K562 (cell line): ENCODE results near the gene IRF6. TPM values are rescaled to one million over a fixed set of nuclear protein-coding genes. Genes with fewer than 3 reads are reported as not detected.

Experiments used
- BRCA1 ChIP-seq, 2 experiments: fragments of 450-650 bp in 1 of 2; sonication (generic) in 1 of 2; formaldehyde crosslinking in 1 of 2; IDR thresholded peaks; 2 replicates each; pipeline versions ENCODE4 v1.5.0 to v1.6.1; 2017 to 2020; ENCODE audit warnings: mild to moderate bottlenecking in 1 of 2, missing genetic modification reagents in 1 of 2
- BRD4 ChIP-seq: fragments of 200-600 bp; sonication (generic); IDR thresholded peaks from 2 replicates; pipeline ENCODE4 v1.6.1; 2017; ENCODE audit warnings: inconsistent platforms
- BRD9 ChIP-seq: fragments of 450-650 bp; IDR thresholded peaks from 2 replicates; pipeline ENCODE4 v1.6.1; 2018; ENCODE audit warnings: low read depth; ENCODE audit not compliant: partially characterized antibody
- CEBPB ChIP-seq: fragments of 450-650 bp; IDR thresholded peaks from 2 replicates; pipeline ENCODE4 v1.6.1; 2016; ENCODE audit warnings: missing genetic modification characterization, missing compliant biosample characterization
- FOXM1 ChIP-seq, 2 experiments: fragments of 450-650 bp in 1 of 2; sonication (generic) in 1 of 2; formaldehyde crosslinking in 1 of 2; IDR thresholded peaks; 2 replicates each; pipeline versions ENCODE4 v1.6.1 to v1.9.0; 2017 to 2022; ENCODE audit warnings: low read depth in 2 of 2, mild to moderate bottlenecking in 2 of 2, missing genetic modification reagents in 1 of 2, moderate library complexity in 1 of 2
- GABPB2 ChIP-seq: fragments of 250-450 bp; sonication (Bioruptor Pico); conservative IDR thresholded peaks from 2 replicates; pipeline ENCODE4 v1.5.1; 2021; ENCODE audit warnings: mild to moderate bottlenecking
- GTF2F1 ChIP-seq: IDR thresholded peaks from 2 replicates; pipeline ENCODE4 v1.6.1; 2011; ENCODE audit warnings: low read depth, low read length, improper control_type of control experiment
- LEF1 ChIP-seq: fragments of 450-650 bp; IDR thresholded peaks from 2 replicates; pipeline ENCODE4 v1.6.1; 2016; ENCODE audit warnings: mild to moderate bottlenecking
- MEF2D ChIP-seq: conservative IDR thresholded peaks from 2 replicates; pipeline ENCODE4 v1.6.1; 2016; ENCODE audit warnings: low read depth, missing genetic modification characterization, missing compliant biosample characterization
- NFIC ChIP-seq: fragments of 450-650 bp; IDR thresholded peaks from 2 replicates; pipeline ENCODE4 v1.6.1; 2017; ENCODE audit warnings: mild to moderate bottlenecking, inconsistent platforms
- SAFB ChIP-seq: fragments of 200-400 bp; formaldehyde crosslinking; IDR thresholded peaks from 2 replicates; pipeline ENCODE4 v1.6.1; 2017; ENCODE audit warnings: low read depth, low read length, borderline replicate concordance
- SMARCE1 ChIP-seq: fragments of 450-650 bp; IDR thresholded peaks from 2 replicates; pipeline ENCODE4 v1.7.1; 2016; ENCODE audit warnings: mild to moderate bottlenecking
- TCF3 ChIP-seq: sonication (generic); formaldehyde crosslinking; IDR thresholded peaks from 2 replicates; pipeline ENCODE4 v1.4.0; 2020; ENCODE audit warnings: mild to moderate bottlenecking, missing genetic modification reagents
- ZBED1 ChIP-seq: IDR thresholded peaks from 2 replicates; pipeline ENCODE4 v1.6.1; 2014
- ZBTB1 ChIP-seq: sonication (generic); formaldehyde crosslinking; IDR thresholded peaks from 2 replicates; pipeline ENCODE4 v1.8.1; 2023; ENCODE audit warnings: missing genetic modification reagents, low read depth, mild to moderate bottlenecking, borderline replicate concordance
- ZBTB7A ChIP-seq: IDR thresholded peaks from 2 replicates; pipeline ENCODE4 v1.6.1; 2011; ENCODE audit warnings: low read depth, mild to moderate bottlenecking, low read length, moderate library complexity, borderline replicate concordance; ENCODE audit not compliant: control insufficient read depth
- ZBTB8A ChIP-seq: fragments of 450-650 bp; IDR thresholded peaks from 2 replicates; pipeline ENCODE4 v1.6.1; 2018; ENCODE audit warnings: mild to moderate bottlenecking, moderate library complexity; ENCODE audit not compliant: partially characterized antibody
- ZKSCAN1 ChIP-seq: fragments of 150-350 bp; IDR thresholded peaks from 2 replicates; pipeline ENCODE4 v1.6.1; 2016; ENCODE audit warnings: low read depth, low read length
- ZNF124 ChIP-seq: sonication (generic); formaldehyde crosslinking; IDR thresholded peaks from 2 replicates; pipeline ENCODE4 v1.8.1; 2022; ENCODE audit warnings: missing genetic modification reagents
- ZNF134 ChIP-seq: fragments of 250-450 bp; sonication (Bioruptor Pico); conservative IDR thresholded peaks from 2 replicates; pipeline ENCODE4 v1.4.0; 2020
- ZNF217 ChIP-seq: sonication (generic); formaldehyde crosslinking; IDR thresholded peaks from 2 replicates; pipeline ENCODE4 v1.8.0; 2022; ENCODE audit warnings: mild to moderate bottlenecking, missing genetic modification reagents
- ZNF311 ChIP-seq: fragments of 250-450 bp; sonication (Bioruptor Pico); IDR thresholded peaks from 2 replicates; pipeline ENCODE4 v1.4.0; 2020; ENCODE audit warnings: mild to moderate bottlenecking, moderate library complexity
- ZNF444 ChIP-seq: fragments of 250-450 bp; sonication (Bioruptor Pico); IDR thresholded peaks from 2 replicates; pipeline ENCODE4 v1.4.0; 2020; ENCODE audit warnings: mild to moderate bottlenecking, moderate library complexity
- polyA plus RNA-seq, 8 experiments: library from polyadenylated mRNA; depleted of rRNA in 4 of 8; stranded (reverse) in 5 of 8; unstranded in 3 of 8; fragments of >200 nt; fragmentation: Nextera tagmentation in 2 of 8; fragmentation: Illumina TruSeq in 1 of 8; extraction: Ambion mirVana in 2 of 8; extraction: Trizol in 1 of 8; gene quantifications; 2 replicates each; pipeline versions ENCODE4 v1.2.1 to v1.2.3, GENCODE V29; 2011 to 2014; ENCODE audit warnings: inconsistent platforms in 1 of 8, missing spikeins in 1 of 8
- total RNA-seq, 7 experiments: library from RNA; depleted of rRNA in 6 of 7; stranded (reverse); fragments of >200 nt in 6 of 7; fragmentation: Illumina TruSeq in 2 of 7; extraction: Trizol in 2 of 7; gene quantifications; 2 replicates each; pipeline versions ENCODE4 v1.2.1 to v1.2.3, GENCODE V29; 2011 to 2021; ENCODE audit warnings: low replicate concordance in 1 of 7
- TF ChIP-seq, protein P1 (sequence below): fragments of 450-650 bp; IDR thresholded peaks from 2 replicates; pipeline ENCODE4 v1.6.1; 2018; ENCODE audit not compliant: partially characterized antibody
- TF ChIP-seq, protein P2 (sequence below): fragments of 250-450 bp; sonication (Bioruptor Pico); IDR thresholded peaks from 2 replicates; pipeline ENCODE4 v1.4.0; 2020; ENCODE audit warnings: mild to moderate bottlenecking, moderate library complexity

Gene IRF6
- total and polyA plus RNA-seq, 9 of the 15 experiments (the other 6 are each of a cell fraction or from before 2014, with no cell fraction given) = 0.03 to 0.65 (median 0.17) TPM

DNA sequence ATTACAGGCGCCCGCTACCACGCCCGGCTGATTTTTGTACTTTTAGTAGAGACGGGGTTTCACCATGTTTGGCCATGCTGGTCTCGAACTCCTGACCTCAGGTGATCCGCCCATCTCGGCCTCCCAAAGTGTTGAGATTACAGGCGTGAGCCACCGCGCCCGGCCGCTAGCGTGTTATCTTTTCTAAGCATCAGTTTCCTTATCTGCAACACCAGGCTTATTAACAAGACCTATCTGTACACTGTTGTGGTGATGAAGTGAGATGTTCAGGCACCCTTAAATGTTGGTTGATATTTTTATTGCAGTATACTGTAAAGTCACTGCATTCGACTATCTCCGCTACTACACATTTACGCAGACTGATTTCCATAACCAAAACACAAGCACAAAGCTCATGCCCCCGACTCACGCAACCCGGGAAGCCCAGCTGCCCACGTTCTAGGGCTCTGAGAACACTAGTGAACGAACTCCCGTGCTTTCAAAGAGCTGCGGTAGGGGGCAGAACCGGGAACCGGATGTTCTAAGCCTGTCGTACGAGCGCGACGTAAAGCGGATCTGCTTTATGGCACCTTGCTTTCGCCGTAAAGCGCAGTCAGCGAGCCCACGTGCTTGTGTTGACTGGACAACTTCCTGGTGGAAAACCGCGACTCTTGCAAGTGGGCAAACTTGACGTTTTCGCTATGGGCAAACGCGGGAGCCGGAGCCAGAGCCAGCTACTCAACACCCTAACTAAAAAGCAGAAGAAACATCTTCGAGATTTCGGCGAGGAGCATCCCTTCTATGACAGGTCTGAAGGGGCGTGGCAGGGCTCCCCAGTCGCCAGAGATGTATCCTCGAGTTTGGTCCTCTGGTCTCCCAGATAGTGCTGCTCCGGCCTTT lies 21.7 kb upstream of the IRF6 start, which contains the start of gene UTP25 (continued):
- TF ChIP-seq CEBPB (tag) (no peak), SMARCE1 (peak; percentile 92), BRD9 (peak; percentile 40), NFIC (peak; percentile 52), ZBED1 (no peak), LEF1 (peak; percentile 72), ZKSCAN1 (peak; percentile 23; the same call in 1 of the 2 replicates), ZNF134 (CRISPR knock-in tag) (no peak), ZNF124 (CRISPR knock-in tag) (no peak), TCF3 (CRISPR knock-in tag) (peak; percentile 78), SAFB (no peak), GTF2F1 (no peak), ZBTB8A (no peak), MEF2D (peak; percentile 31; the same call in 1 of the 2 replicates), ZNF217 (no peak), FOXM1 (IDR thresholded peaks at IDR 0.05; ENCODE audit: low read depth) (peak; percentile 77), FOXM1 (CRISPR knock-in tag; IDR thresholded peaks at IDR 0.05; ENCODE audit: low read depth) (peak; percentile 74; the same call in 1 of the 2 replicates), BRD4 (peak; percentile 48; the same call in 1 of the 2 replicates), BRCA1 (IDR thresholded peaks at IDR 0.05) (no peak), BRCA1 (CRISPR knock-in tag; IDR thresholded peaks at IDR 0.05) (no peak), ZBTB7A (no peak), GABPB2 (no peak), ZNF311 (no peak), ZNF444 (no peak), ZBTB1 (no peak)
- TF ChIP-seq, protein P1, sequence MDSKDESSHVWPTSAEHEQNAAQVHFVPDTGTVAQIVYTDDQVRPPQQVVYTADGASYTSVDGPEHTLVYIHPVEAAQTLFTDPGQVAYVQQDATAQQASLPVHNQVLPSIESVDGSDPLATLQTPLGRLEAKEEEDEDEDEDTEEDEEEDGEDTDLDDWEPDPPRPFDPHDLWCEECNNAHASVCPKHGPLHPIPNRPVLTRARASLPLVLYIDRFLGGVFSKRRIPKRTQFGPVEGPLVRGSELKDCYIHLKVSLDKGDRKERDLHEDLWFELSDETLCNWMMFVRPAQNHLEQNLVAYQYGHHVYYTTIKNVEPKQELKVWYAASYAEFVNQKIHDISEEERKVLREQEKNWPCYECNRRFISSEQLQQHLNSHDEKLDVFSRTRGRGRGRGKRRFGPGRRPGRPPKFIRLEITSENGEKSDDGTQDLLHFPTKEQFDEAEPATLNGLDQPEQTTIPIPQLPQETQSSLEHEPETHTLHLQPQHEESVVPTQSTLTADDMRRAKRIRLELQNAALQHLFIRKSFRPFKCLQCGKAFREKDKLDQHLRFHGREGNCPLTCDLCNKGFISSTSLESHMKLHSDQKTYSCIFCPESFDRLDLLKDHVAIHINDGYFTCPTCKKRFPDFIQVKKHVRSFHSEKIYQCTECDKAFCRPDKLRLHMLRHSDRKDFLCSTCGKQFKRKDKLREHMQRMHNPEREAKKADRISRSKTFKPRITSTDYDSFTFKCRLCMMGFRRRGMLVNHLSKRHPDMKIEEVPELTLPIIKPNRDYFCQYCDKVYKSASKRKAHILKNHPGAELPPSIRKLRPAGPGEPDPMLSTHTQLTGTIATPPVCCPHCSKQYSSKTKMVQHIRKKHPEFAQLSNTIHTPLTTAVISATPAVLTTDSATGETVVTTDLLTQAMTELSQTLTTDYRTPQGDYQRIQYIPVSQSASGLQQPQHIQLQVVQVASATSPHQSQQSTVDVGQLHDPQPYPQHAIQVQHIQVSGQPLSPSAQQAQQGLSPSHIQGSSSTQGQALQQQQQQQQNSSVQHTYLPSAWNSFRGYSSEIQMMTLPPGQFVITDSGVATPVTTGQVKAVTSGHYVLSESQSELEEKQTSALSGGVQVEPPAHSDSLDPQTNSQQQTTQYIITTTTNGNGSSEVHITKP = no peak
- TF ChIP-seq, protein P2, sequence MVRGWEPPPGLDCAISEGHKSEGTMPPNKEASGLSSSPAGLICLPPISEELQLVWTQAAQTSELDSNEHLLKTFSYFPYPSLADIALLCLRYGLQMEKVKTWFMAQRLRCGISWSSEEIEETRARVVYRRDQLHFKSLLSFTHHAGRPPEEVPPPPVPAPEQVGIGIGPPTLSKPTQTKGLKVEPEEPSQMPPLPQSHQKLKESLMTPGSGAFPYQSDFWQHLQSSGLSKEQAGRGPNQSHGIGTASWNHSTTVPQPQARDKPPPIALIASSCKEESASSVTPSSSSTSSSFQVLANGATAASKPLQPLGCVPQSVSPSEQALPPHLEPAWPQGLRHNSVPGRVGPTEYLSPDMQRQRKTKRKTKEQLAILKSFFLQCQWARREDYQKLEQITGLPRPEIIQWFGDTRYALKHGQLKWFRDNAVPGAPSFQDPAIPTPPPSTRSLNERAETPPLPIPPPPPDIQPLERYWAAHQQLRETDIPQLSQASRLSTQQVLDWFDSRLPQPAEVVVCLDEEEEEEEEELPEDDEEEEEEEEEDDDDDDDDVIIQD (CRISPR knock-in tag) = no peak
